Measurements from ENCODE around the gene GSTO1.
"Not testable (repeated sequence)": the region's sequence is repeated elsewhere in the genome, so short reads cannot be mapped to it uniquely, and the experiment has no call there.

- not testable (repeated sequence) for TF ChIP-seq EZH2 (IDR thresholded peaks at IDR 0.05; ENCODE audit: borderline replicate concordance, low read depth, low read length); ATF2 (CRISPR knock-in tag; IDR thresholded peaks at IDR 0.05); TAF9B (IDR thresholded peaks at IDR 0.05; ENCODE audit: partially characterized antibody); TEAD4 (IDR thresholded peaks at IDR 0.05; ENCODE audit: low read length); TEAD4 (CRISPR knock-in tag; IDR thresholded peaks at IDR 0.05; ENCODE audit: borderline replicate concordance)
Observed at GRCh38 chr10:104248931-104249330, 5.8 kb upstream of the GSTO1 start.
